Measurements from ENCODE around the gene NLRC3. TPM values are rescaled to one million over a fixed set of nuclear protein-coding genes. Genes with fewer than 3 reads are reported as not detected.

The NLRC3 gene
- total RNA-seq, 1 experiment from 2014 or later, result not detected

- POLR2A ChIA-PET (ENCODE audit: unreplicated experiment), result no interaction called here
- no peak overlapping the region for H3K27ac ChIP-seq (ENCODE audit: low read length)
- H3K9me3 ChIP-seq (ENCODE audit: low read length), result no peaks in the 10 kb centered on the region
- H2AFZ ChIP-seq (ENCODE audit: low read length), result no peak overlapping the region
- no peaks in the 10 kb centered on the region for H3K9me2 ChIP-seq (replicated peaks; ENCODE audit: low read length)
- H3K27me3 ChIP-seq (ENCODE audit: low read length), result no peaks in the 10 kb centered on the region
- no peak overlapping the region for H3K4me2 ChIP-seq (ENCODE audit: low read length)
- no peaks in the 10 kb centered on the region for H3K79me2 ChIP-seq (ENCODE audit: low read length)
- H4K20me1 ChIP-seq (ENCODE audit: low read length), result no peaks in the 10 kb centered on the region
- no peak for TF ChIP-seq EZH2 (IDR thresholded peaks at IDR 0.05; ENCODE audit: low read length, unreplicated experiment)
- TF ChIP-seq, protein P1, sequence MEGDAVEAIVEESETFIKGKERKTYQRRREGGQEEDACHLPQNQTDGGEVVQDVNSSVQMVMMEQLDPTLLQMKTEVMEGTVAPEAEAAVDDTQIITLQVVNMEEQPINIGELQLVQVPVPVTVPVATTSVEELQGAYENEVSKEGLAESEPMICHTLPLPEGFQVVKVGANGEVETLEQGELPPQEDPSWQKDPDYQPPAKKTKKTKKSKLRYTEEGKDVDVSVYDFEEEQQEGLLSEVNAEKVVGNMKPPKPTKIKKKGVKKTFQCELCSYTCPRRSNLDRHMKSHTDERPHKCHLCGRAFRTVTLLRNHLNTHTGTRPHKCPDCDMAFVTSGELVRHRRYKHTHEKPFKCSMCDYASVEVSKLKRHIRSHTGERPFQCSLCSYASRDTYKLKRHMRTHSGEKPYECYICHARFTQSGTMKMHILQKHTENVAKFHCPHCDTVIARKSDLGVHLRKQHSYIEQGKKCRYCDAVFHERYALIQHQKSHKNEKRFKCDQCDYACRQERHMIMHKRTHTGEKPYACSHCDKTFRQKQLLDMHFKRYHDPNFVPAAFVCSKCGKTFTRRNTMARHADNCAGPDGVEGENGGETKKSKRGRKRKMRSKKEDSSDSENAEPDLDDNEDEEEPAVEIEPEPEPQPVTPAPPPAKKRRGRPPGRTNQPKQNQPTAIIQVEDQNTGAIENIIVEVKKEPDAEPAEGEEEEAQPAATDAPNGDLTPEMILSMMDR (conservative IDR thresholded peaks at IDR 0.05; ENCODE audit: low read depth, low read length), result no peak
- TF ChIP-seq EZH2phosphoT487 (IDR thresholded peaks at IDR 0.05; ENCODE audit: borderline replicate concordance, low read length), result no peak
- DNase-seq, result no peak
- no peak for ATAC-seq
- H3K4me1 ChIP-seq (ENCODE audit: insufficient read depth, low read length), result no peaks in the 10 kb centered on the region
- no TSS peak for BruUV-seq (replicated peaks)
- intact Hi-C loops (cut with micrococcal nuclease), result no loop called here
- H3F3A ChIP-seq (ENCODE audit: low read length, unreplicated experiment), result no peaks in the 10 kb centered on the region
- no peaks in the 10 kb centered on the region for H3K36me3 ChIP-seq (ENCODE audit: low read depth, low read length)
- CTCF ChIA-PET, result no interaction called here
- no peak overlapping the region for H3K4me3 ChIP-seq (ENCODE audit: low read length)
- no peak overlapping the region for H3K9ac ChIP-seq (ENCODE audit: low read length)
Measured at GRCh38 chr16:3583303-3584038, 6.3 kb upstream of the NLRC3 start.

DNA sequence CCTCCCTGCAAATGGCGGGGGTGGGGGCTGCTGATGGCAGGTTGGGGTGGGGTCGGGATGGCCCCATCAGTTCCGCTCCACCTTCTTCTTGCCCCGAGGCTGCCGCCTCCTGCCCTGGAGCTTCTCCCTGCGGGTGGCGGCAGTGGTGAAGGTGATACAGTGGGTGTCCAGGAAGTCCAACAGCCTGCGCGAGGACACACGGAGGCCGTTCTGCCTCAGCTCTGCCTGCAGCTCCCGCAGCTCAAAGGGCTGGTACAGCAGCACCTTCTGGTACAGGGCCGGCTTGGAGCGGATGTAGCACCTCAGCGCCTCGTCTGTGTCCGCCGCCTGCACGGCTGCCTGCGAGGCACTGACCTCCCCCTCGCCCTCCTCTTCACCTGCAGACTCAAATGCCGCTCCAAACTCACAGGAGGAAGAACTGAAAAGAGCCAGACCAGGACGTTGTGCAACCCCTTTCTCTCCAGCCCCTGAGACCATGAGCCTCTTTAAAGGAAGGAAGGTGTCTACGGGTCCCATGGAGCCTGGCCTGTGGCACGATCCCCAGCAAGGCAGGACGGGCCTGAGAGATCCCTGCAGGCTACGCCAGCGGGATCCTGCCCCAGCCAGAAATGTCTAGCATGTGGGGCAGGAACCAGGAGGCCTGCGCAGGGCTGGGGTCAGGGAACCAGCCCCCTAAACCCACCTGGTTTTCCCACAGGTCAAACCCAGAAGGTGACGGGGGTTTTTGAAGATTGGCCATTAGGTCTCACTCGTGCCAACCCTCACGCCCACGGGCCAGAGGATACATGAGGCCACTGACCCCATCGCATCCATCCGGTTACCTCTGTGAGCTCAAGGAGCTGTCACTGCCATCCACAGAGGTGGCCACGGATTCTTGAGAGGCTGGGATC, 5.3 kb upstream of the NLRC3 start:
- no peaks in the 10 kb centered on the region for H3K36me3 ChIP-seq (ENCODE audit: low read depth, low read length)
- no TSS peak for BruUV-seq (replicated peaks)
- no peaks in the 10 kb centered on the region for H3K4me1 ChIP-seq (ENCODE audit: insufficient read depth, low read length)
- POLR2A ChIA-PET (ENCODE audit: unreplicated experiment), result no interaction called here
- no peak for DNase-seq
- intact Hi-C loops (cut with micrococcal nuclease), result no loop called here
- H3K4me3 ChIP-seq (ENCODE audit: low read length), result no peak overlapping the region
- no peaks in the 10 kb centered on the region for H3F3A ChIP-seq (ENCODE audit: low read length, unreplicated experiment)
- no peak overlapping the region for H3K4me2 ChIP-seq (ENCODE audit: low read length)
- no peak overlapping the region for H3K9ac ChIP-seq (ENCODE audit: low read length)
- H3K27ac ChIP-seq (ENCODE audit: low read length), result no peak overlapping the region
- no peaks in the 10 kb centered on the region for H3K9me3 ChIP-seq (ENCODE audit: low read length)
- H4K20me1 ChIP-seq (ENCODE audit: low read length), result no peaks in the 10 kb centered on the region
- no peaks in the 10 kb centered on the region for H3K9me2 ChIP-seq (replicated peaks; ENCODE audit: low read length)
- H3K79me2 ChIP-seq (ENCODE audit: low read length), result no peaks in the 10 kb centered on the region
- TF ChIP-seq EZH2phosphoT487 (IDR thresholded peaks at IDR 0.05; ENCODE audit: borderline replicate concordance, low read length), result no peak
- TF ChIP-seq, protein P1 (conservative IDR thresholded peaks at IDR 0.05; ENCODE audit: low read depth, low read length), result no peak
- no peak overlapping the region for H2AFZ ChIP-seq (ENCODE audit: low read length)
- CTCF ChIA-PET, result no interaction called here
- no peak for ATAC-seq
- H3K27me3 ChIP-seq (ENCODE audit: low read length), result no peaks in the 10 kb centered on the region

DNA sequence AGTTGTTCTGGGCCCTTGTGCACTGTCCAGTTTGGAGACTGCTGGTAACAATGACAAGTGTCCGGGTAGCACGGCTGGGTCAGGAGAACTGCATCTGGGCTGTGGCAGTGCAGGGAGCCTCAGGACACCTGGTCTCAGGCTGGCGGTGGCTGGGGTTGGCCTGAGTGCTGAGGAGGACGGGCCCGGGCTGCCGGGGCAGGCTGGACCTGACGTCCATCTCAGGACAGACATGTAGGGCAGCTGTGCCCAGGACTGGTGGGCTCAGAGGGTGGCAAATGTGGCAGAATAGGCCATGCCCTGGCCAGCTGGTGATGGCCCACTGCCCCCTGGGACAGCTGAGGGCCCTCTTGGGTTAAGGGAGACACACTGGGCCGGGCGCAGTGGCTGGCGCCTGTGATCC, 4.2 kb upstream of the NLRC3 start:
- DNase-seq (no peak), ATAC-seq (no peak)
- TF ChIP-seq, protein P1 (conservative IDR thresholded peaks at IDR 0.05; ENCODE audit: low read depth, low read length), result no peak
- no peak for TF ChIP-seq EZH2 (IDR thresholded peaks at IDR 0.05; ENCODE audit: low read length, unreplicated experiment)
- TF ChIP-seq EZH2phosphoT487 (IDR thresholded peaks at IDR 0.05; ENCODE audit: borderline replicate concordance, low read length), result no peak
- H3K9me2 ChIP-seq (replicated peaks; ENCODE audit: low read length), result no peaks in the 10 kb centered on the region
- no peaks in the 10 kb centered on the region for H3K4me1 ChIP-seq (ENCODE audit: insufficient read depth, low read length)
- H3K9ac ChIP-seq (ENCODE audit: low read length), result no peak overlapping the region
- no peaks in the 10 kb centered on the region for H3F3A ChIP-seq (ENCODE audit: low read length, unreplicated experiment)
- H3K36me3 ChIP-seq (ENCODE audit: low read depth, low read length), result no peaks in the 10 kb centered on the region
- no peak overlapping the region for H3K4me3 ChIP-seq (ENCODE audit: low read length)
- H3K27me3 ChIP-seq (ENCODE audit: low read length), result no peaks in the 10 kb centered on the region
- no peaks in the 10 kb centered on the region for H4K20me1 ChIP-seq (ENCODE audit: low read length)
- intact Hi-C loops (cut with micrococcal nuclease), result no loop called here
- CTCF ChIA-PET, result no interaction called here
- BruUV-seq (replicated peaks), result no TSS peak
- H3K4me2 ChIP-seq (ENCODE audit: low read length), result no peak overlapping the region
- H3K27ac ChIP-seq (ENCODE audit: low read length), result no peak overlapping the region
- POLR2A ChIA-PET (ENCODE audit: unreplicated experiment), result no interaction called here
- no peaks in the 10 kb centered on the region for H3K9me3 ChIP-seq (ENCODE audit: low read length)
- no peak overlapping the region for H2AFZ ChIP-seq (ENCODE audit: low read length)
- H3K79me2 ChIP-seq (ENCODE audit: low read length), result no peaks in the 10 kb centered on the region

All from PC-3 (cell line).